ENCODE measurements around the gene DLGAP1. TPM values are rescaled to one million over a fixed set of nuclear protein-coding genes. Genes with fewer than 3 reads are reported as not detected.

DLGAP1 gene
- total and polyA plus RNA-seq, 10 of the 15 experiments (the other 5 are each of a cell fraction or from before 2014, with no cell fraction given): 0.23 to 27.6 (median 1.9) TPM

- ChIA-PET SMC1A (ENCODE audit: uncharacterized antibody, unreplicated experiment) (interaction anchor here (0.7 to 5.7 kb wide), 40 partner anchors 7 to 212 kb away, joined by 3 to 54 read pairs (median 5); no protein-coding TSS in a partner anchor), POLR2A (interaction anchor here (0.5 to 2.2 kb wide), 8 partner anchors 20 to 474 kb away, joined by 3 to 9 read pairs (median 4); no protein-coding TSS in a partner anchor), RAD21 (ENCODE audit: unreplicated experiment) (interaction anchor here (0.6 to 6.0 kb wide), 23 partner anchors 9 to 481 kb away, joined by 3 to 49 read pairs (median 4); partner anchors contain the start of gene MYL12A), CTCF (interaction anchor here (0.6 to 6.0 kb wide), 45 partner anchors 8 to 212 kb away, joined by 3 to 79 read pairs (median 6); partner anchors contain the start of gene MYL12B)
- no peak for DNase-seq (ENCODE audit: low read depth, low spot score)
- FAIRE-seq: no peak
- Histone ChIP-seq H4K20me1 (ENCODE audit: control insufficient read depth, insufficient read depth) (no peaks in the 10 kb centered on the region), H2AFZ (ENCODE audit: control insufficient read depth, low read depth, low read length) (no peak overlapping the region), H3K36me3 (ENCODE audit: control insufficient read depth in 2 of 2, insufficient read depth in 2 of 2, low read length in 1 of 2) (no peaks in the 10 kb centered on the region), H3K27me3 (replicated peaks in 1 of 2; ENCODE audit: control insufficient read depth in 2 of 2, insufficient read depth in 2 of 2, low read length in 1 of 2) (peaks cover 2 to 16% of the 10 kb centered on the region in 2 experiments), H3K4me1 (ENCODE audit: control insufficient read depth, insufficient read depth, low read length) (peaks cover 25% of the 10 kb centered on the region), H3K9me3 (replicated peaks; ENCODE audit: control insufficient read depth, insufficient read depth, low read length) (no peaks in the 10 kb centered on the region; the same call in 2 of the 3 replicates), H3K4me3 (peak overlapping the region; percentile 28; the same call in 1 of the 2 replicates), H3K9ac (ENCODE audit: control insufficient read depth, insufficient read depth, low read length) (no peak overlapping the region; the same call in 1 of the 2 replicates), H3K4me2 (ENCODE audit: control insufficient read depth, insufficient read depth) (peak overlapping the region; percentile 70), H3K79me2 (ENCODE audit: control insufficient read depth, insufficient read depth, low read length) (no peaks in the 10 kb centered on the region), H3K27ac (ENCODE audit: control insufficient read depth, insufficient read depth) (peak overlapping the region; percentile 19; the same call in 1 of the 2 replicates)
- ATAC-seq: peak; percentile 25
- 35% methylated on average over 15 of the region's 21 CpGs for WGBS (ENCODE audit: insufficient coverage, insufficient replicate concordance, low lambda C conversion rate, missing lambda C conversion rate)
- in situ Hi-C loops (cut with MboI): loop anchor here (5.0 to 10.0 kb wide), 3 partner anchors 144 to 479 kb away; no protein-coding TSS in a partner anchor
- no TSS peak for BruUV-seq (replicated peaks)
- intact Hi-C loops (cut with micrococcal nuclease; ENCODE audit: unreplicated experiment): loop anchor here (1.0 to 5.0 kb wide), 2 partner anchors 172 to 214 kb away; no protein-coding TSS in a partner anchor
- TF ChIP-seq TCF7 (IDR thresholded peaks at IDR 0.05; ENCODE audit: borderline replicate concordance): peak; percentile 72; the same call in 1 of the 2 replicates
- TF ChIP-seq PML (IDR thresholded peaks at IDR 0.05; ENCODE audit: low read length): no peak; the same call in 1 of the 2 replicates
- no peak for TF ChIP-seq POU2F2 (IDR thresholded peaks at IDR 0.05; ENCODE audit: borderline replicate concordance, low read depth, low read length)
- no peak for TF ChIP-seq CBX3 (IDR thresholded peaks at IDR 0.05; ENCODE audit: borderline replicate concordance, low read depth)
- TF ChIP-seq SRF (IDR thresholded peaks at IDR 0.05; ENCODE audit: low read depth in 2 of 2, low read length in 2 of 2): no peak
- TF ChIP-seq NR2F1 (conservative IDR thresholded peaks at IDR 0.05): peak; percentile 48
- TF ChIP-seq JUNB (IDR thresholded peaks at IDR 0.05): 0 out of 2 replicates have a peak, but pooled peaks have one; percentile 12
- peak; percentile 91 for TF ChIP-seq MLLT1 (IDR thresholded peaks at IDR 0.05)
- TF ChIP-seq, protein P1, sequence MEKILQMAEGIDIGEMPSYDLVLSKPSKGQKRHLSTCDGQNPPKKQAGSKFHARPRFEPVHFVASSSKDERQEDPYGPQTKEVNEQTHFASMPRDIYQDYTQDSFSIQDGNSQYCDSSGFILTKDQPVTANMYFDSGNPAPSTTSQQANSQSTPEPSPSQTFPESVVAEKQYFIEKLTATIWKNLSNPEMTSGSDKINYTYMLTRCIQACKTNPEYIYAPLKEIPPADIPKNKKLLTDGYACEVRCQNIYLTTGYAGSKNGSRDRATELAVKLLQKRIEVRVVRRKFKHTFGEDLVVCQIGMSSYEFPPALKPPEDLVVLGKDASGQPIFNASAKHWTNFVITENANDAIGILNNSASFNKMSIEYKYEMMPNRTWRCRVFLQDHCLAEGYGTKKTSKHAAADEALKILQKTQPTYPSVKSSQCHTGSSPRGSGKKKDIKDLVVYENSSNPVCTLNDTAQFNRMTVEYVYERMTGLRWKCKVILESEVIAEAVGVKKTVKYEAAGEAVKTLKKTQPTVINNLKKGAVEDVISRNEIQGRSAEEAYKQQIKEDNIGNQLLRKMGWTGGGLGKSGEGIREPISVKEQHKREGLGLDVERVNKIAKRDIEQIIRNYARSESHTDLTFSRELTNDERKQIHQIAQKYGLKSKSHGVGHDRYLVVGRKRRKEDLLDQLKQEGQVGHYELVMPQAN (conservative IDR thresholded peaks at IDR 0.05): peak; percentile 54; the same call in 1 of the 2 replicates
- no peak for TF ChIP-seq RELA (IDR thresholded peaks at IDR 0.05; ENCODE audit: borderline replicate concordance, partially characterized antibody)
- 0 out of 2 replicates have a peak, but pooled peaks have one; percentile 6 for TF ChIP-seq NBN (IDR thresholded peaks at IDR 0.05)
- TF ChIP-seq IKZF1 (conservative IDR thresholded peaks at IDR 0.05): peak; percentile 53
- TF ChIP-seq PAX5 (IDR thresholded peaks at IDR 0.05; ENCODE audit: borderline replicate concordance, low read depth, low read length): no peak
- peak; percentile 29 to 57; a peak in 3 of 4 replicates for TF ChIP-seq IKZF2 (IDR thresholded peaks at IDR 0.05)
- TF ChIP-seq, protein P2, sequence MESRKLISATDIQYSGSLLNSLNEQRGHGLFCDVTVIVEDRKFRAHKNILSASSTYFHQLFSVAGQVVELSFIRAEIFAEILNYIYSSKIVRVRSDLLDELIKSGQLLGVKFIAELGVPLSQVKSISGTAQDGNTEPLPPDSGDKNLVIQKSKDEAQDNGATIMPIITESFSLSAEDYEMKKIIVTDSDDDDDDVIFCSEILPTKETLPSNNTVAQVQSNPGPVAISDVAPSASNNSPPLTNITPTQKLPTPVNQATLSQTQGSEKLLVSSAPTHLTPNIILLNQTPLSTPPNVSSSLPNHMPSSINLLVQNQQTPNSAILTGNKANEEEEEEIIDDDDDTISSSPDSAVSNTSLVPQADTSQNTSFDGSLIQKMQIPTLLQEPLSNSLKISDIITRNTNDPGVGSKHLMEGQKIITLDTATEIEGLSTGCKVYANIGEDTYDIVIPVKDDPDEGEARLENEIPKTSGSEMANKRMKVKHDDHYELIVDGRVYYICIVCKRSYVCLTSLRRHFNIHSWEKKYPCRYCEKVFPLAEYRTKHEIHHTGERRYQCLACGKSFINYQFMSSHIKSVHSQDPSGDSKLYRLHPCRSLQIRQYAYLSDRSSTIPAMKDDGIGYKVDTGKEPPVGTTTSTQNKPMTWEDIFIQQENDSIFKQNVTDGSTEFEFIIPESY (IDR thresholded peaks at IDR 0.05): no peak
- no peak for TF ChIP-seq KDM1A (IDR thresholded peaks at IDR 0.05; ENCODE audit: borderline replicate concordance)
- peak; percentile 64; the same call in 1 of the 2 replicates for TF ChIP-seq MXI1 (IDR thresholded peaks at IDR 0.05; ENCODE audit: low read depth, low read length)
Measured at GRCh38 chr18:3453540-3454364, 1001.4 kb downstream of the DLGAP1 start.
